ENCODE data around the gene UMPS.
"Not testable (repeated sequence)": the region's sequence is repeated elsewhere in the genome, so short reads cannot be mapped to it uniquely, and the experiment has no call there.

Gene UMPS

GRCh38 chr3:124780761-124781475, 50.7 kb downstream of the UMPS start (continued):
- TF ChIP-seq ZNF518A (tag by site-specific recombination; conservative IDR thresholded peaks at IDR 0.05; ENCODE audit: low read depth): no peak
- no peak for TF ChIP-seq ZNF580 (tag by site-specific recombination; IDR thresholded peaks at IDR 0.05)
- no peak for TF ChIP-seq ZNF473 (tag by site-specific recombination; IDR thresholded peaks at IDR 0.05)
- no peak for TF ChIP-seq ZNF626 (tag by site-specific recombination; IDR thresholded peaks at IDR 0.05)
- no peak for TF ChIP-seq MYNN (tag by site-specific recombination; IDR thresholded peaks at IDR 0.05; ENCODE audit: borderline replicate concordance)
- TF ChIP-seq KLF17 (tag by site-specific recombination; IDR thresholded peaks at IDR 0.05): no peak
- TF ChIP-seq PATZ1 (tag by site-specific recombination; IDR thresholded peaks at IDR 0.05): no peak
- no peak for TF ChIP-seq YY2 (tag by site-specific recombination; IDR thresholded peaks at IDR 0.05)
- TF ChIP-seq AEBP2 (tag by site-specific recombination; IDR thresholded peaks at IDR 0.05; ENCODE audit: borderline replicate concordance): no peak

- POLR2A ChIA-PET: no interaction called here
- CTCF ChIA-PET: interaction anchor here (0.7 to 1.4 kb wide), 2 partner anchors 20 to 119 kb away, joined by 3 read pairs; no protein-coding TSS in a partner anchor
- H3K27ac ChIP-seq (ENCODE audit: extremely low read depth, low read depth, low read length): no peak overlapping the region
Observed at GRCh38 chr3:124781476-124782376, 51.5 kb downstream of the UMPS start.

GRCh38 chr3:124782377-124782712, 52.1 kb downstream of the UMPS start:
- H3K27ac ChIP-seq (ENCODE audit: extremely low read depth, low read depth, low read length); H3K4me3 ChIP-seq (ENCODE audit: low read depth, low read length); H3K4me1 ChIP-seq (ENCODE audit: control insufficient read depth, insufficient read depth, low read length); H3K9me3 ChIP-seq (ENCODE audit: control insufficient read depth, insufficient read depth, low read depth, low read length); H3K36me3 ChIP-seq (ENCODE audit: control insufficient read depth in 2 of 2, insufficient read depth in 1 of 2, low read length in 2 of 2); CTCF ChIA-PET: not testable (repeated sequence)
- POLR2A ChIA-PET: interaction anchor here (0.7 kb wide), 1 partner anchor 402 kb away, joined by 11 read pairs; no protein-coding TSS in a partner anchor

More at GRCh38 chr3:124781476-124782376, 51.5 kb downstream of the UMPS start:
- peaks cover 8% of the 10 kb centered on the region; the same call in 1 of the 2 replicates for H3K4me1 ChIP-seq (ENCODE audit: control insufficient read depth, insufficient read depth, low read length)
- peak; percentile 57; the same call in 1 of the 2 replicates for TF ChIP-seq ZNF768 (tag by site-specific recombination; IDR thresholded peaks at IDR 0.05)
- TF ChIP-seq ZNF629 (tag by site-specific recombination; IDR thresholded peaks at IDR 0.05): no peak
- no peaks in the 10 kb centered on the region for H3K36me3 ChIP-seq (ENCODE audit: control insufficient read depth in 2 of 2, insufficient read depth in 1 of 2, low read length in 2 of 2)
- no peak overlapping the region for H3K4me3 ChIP-seq (ENCODE audit: low read depth, low read length)
- no peaks in the 10 kb centered on the region for H3K9me3 ChIP-seq (ENCODE audit: control insufficient read depth, insufficient read depth, low read depth, low read length)

All from HEK293 (cell line).